Mammary epithelial cell (primary cell): ENCODE measurements around the gene EOMES.

ENCODE experiments used
- EZH2 ChIP-seq: IDR thresholded peaks from 2 replicates; pipeline ENCODE4 v1.6.1; 2012; ENCODE audit warnings: low read length, inconsistent platforms, borderline replicate concordance
- TF ChIP-seq, protein P1 (sequence below), 2 donors: IDR thresholded peaks in 1 of 2; conservative IDR thresholded peaks in 1 of 2; 2 replicates each; pipeline ENCODE4 v1.5.1; 2011 to 2012; ENCODE audit warnings: inconsistent platforms in 2 of 2, low read length in 2 of 2, mild to moderate bottlenecking in 2 of 2, control low read depth in 1 of 2, low read depth in 1 of 2; ENCODE audit not compliant: insufficient read depth in 1 of 2; ENCODE audit errors: extremely low read depth in 1 of 2

- TF ChIP-seq, protein P1, sequence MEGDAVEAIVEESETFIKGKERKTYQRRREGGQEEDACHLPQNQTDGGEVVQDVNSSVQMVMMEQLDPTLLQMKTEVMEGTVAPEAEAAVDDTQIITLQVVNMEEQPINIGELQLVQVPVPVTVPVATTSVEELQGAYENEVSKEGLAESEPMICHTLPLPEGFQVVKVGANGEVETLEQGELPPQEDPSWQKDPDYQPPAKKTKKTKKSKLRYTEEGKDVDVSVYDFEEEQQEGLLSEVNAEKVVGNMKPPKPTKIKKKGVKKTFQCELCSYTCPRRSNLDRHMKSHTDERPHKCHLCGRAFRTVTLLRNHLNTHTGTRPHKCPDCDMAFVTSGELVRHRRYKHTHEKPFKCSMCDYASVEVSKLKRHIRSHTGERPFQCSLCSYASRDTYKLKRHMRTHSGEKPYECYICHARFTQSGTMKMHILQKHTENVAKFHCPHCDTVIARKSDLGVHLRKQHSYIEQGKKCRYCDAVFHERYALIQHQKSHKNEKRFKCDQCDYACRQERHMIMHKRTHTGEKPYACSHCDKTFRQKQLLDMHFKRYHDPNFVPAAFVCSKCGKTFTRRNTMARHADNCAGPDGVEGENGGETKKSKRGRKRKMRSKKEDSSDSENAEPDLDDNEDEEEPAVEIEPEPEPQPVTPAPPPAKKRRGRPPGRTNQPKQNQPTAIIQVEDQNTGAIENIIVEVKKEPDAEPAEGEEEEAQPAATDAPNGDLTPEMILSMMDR (conservative IDR thresholded peaks at IDR 0.05 in 1 of 2, IDR thresholded peaks at IDR 0.05 in 1 of 2; ENCODE audit: extremely low read depth in 1 of 2, insufficient read depth in 1 of 2, low read depth in 1 of 2, low read length in 2 of 2) = no peak
- TF ChIP-seq EZH2 = no peak
Measured at GRCh38 chr3:27723815-27724458, 1.8 kb upstream of the EOMES start.
